ENCODE data around the gene CHRM1. TPM values are rescaled to one million over a fixed set of nuclear protein-coding genes. Genes with fewer than 3 reads are reported as not detected.
"Not testable (repeated sequence)": the region's sequence is repeated elsewhere in the genome, so short reads cannot be mapped to it uniquely, and the experiment has no call there.

CHRM1 gene
- total RNA-seq, 1 donor from 2014 or later = not detected

- no peak for DNase-seq (ENCODE audit: low read depth)
- TF ChIP-seq, protein P1, sequence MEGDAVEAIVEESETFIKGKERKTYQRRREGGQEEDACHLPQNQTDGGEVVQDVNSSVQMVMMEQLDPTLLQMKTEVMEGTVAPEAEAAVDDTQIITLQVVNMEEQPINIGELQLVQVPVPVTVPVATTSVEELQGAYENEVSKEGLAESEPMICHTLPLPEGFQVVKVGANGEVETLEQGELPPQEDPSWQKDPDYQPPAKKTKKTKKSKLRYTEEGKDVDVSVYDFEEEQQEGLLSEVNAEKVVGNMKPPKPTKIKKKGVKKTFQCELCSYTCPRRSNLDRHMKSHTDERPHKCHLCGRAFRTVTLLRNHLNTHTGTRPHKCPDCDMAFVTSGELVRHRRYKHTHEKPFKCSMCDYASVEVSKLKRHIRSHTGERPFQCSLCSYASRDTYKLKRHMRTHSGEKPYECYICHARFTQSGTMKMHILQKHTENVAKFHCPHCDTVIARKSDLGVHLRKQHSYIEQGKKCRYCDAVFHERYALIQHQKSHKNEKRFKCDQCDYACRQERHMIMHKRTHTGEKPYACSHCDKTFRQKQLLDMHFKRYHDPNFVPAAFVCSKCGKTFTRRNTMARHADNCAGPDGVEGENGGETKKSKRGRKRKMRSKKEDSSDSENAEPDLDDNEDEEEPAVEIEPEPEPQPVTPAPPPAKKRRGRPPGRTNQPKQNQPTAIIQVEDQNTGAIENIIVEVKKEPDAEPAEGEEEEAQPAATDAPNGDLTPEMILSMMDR (conservative IDR thresholded peaks at IDR 0.05; ENCODE audit: low read depth, low read length) = no peak
- H3K4me3 ChIP-seq (ENCODE audit: low read depth, low read length) = no peak overlapping the region
These were observed 45.3 kb downstream of the CHRM1 start for GRCh38 chr11:62875698-62876478.

- DNase-seq (ENCODE audit: low read depth) = no peak
- H3K4me3 ChIP-seq (ENCODE audit: low read depth, low read length) = no peak overlapping the region
- TF ChIP-seq, protein P1 (conservative IDR thresholded peaks at IDR 0.05; ENCODE audit: low read depth, low read length) = no peak
These were observed 46.3 kb downstream of the CHRM1 start for GRCh38 chr11:62874851-62875250.

DNA sequence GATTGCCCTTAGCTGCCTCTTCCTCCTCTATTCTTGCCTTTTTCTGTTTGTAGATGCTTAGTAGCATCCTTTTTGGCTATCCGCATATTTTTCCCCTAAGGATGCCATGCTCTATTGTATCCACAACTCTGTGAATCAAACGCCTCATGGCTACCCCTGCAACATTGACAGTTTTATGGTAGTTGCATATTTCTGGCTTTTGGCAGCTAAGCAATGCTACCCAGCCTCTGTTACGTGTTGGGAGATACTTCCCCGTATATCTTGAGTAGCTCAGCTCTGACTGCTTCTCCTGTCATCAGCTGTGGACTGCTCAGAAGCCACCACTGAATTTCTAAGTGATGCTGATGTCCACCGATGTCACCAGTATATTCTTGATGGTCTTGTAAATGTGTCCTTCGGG lies 55.5 kb downstream of the CHRM1 start:
- H3K4me3 ChIP-seq (ENCODE audit: low read depth, low read length) = no peak overlapping the region
- no peak for DNase-seq (ENCODE audit: low read depth)
- TF ChIP-seq, protein P1 (conservative IDR thresholded peaks at IDR 0.05; ENCODE audit: low read depth, low read length) = no peak

- H3K4me3 ChIP-seq (ENCODE audit: low read depth, low read length) = no peak overlapping the region
- DNase-seq (ENCODE audit: low read depth) = no peak
- TF ChIP-seq, protein P1 (conservative IDR thresholded peaks at IDR 0.05; ENCODE audit: low read depth, low read length) = no peak
These were observed 57.4 kb downstream of the CHRM1 start for GRCh38 chr11:62863687-62864335.

GRCh38 chr11:62861564-62862192 lies 59.5 kb downstream of the CHRM1 start:
- DNase-seq (ENCODE audit: low read depth); H3K4me3 ChIP-seq (ENCODE audit: low read depth, low read length): not testable (repeated sequence)

DNA sequence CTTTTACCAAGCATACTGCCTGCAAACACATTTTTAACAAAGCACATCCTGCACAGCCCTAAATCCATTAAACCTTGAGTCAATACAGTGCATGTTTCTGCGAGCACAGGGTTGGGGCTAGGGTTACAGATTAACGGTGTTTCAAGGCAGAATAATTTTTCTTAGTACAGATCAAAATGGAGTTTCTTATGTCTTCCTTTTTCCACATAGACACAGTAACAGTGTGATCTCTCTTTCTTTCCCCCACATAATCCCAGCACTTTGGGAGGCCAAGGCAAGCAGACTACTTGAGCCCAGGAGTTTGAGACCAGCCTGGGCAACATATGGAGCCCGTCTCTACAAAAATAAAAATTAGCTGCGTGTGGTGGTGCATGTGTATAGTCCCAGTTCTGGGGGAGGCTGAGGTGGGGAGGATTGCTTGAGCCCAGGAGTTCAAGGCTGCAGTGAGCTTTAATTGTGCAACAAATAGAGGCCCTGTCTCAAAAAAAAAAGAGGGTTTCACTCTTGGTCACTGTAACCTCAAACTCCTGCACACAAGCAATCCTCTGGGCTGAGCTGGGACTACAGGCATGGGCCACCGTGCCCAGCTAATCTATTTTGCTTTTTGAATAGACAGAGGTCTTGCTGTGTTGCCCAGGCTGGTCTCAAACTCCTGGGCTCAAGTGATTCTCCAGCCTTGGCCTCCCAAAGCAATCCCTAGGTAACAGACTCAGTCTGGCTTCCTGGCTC lies 60.2 kb downstream of the CHRM1 start:
- H3K4me3 ChIP-seq (ENCODE audit: low read depth, low read length) = no peak overlapping the region
- TF ChIP-seq, protein P1 (conservative IDR thresholded peaks at IDR 0.05; ENCODE audit: low read depth, low read length) = no peak
- no peak for DNase-seq (ENCODE audit: low read depth)

DNA sequence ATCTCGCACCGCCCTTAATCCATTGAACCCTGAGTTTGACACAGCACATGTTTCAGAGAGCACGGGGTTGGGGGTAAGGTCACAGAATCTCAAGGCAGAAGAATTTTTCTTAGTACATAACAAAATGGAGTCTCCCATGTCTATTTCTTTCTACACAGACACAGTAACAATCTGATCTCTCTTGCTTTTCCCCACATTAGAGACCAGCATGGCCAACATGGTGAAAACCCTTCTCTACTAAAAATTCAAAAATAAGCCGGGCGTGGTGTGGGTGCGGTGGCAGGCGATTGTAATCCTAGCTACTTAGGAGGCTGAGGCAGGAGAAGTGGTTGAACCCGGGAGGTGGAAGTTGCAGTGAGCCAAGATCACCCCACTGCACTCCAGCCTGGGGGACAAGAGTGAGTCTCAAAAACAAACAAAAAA lies 61.9 kb downstream of the CHRM1 start:
- not testable (repeated sequence) for H3K4me3 ChIP-seq (ENCODE audit: low read depth, low read length); DNase-seq (ENCODE audit: low read depth)

Other genes with a start within 250 kb of the CHRM1 start
- gene UQCC3, start 249.7 kb downstream of the CHRM1 start, total RNA-seq = 18.6 and 27.9 TPM in 2 replicates
- gene LBHD1, start 249.1 kb downstream of the CHRM1 start, total RNA-seq = 2.2 and 3.0 TPM in 2 replicates
- 162 and 235 TPM in 2 replicates for gene UBXN1, start 242.3 kb downstream of the CHRM1 start, total RNA-seq
- gene LRRN4CL, start 231.8 kb downstream of the CHRM1 start, total RNA-seq = not detected in 2 replicates
- 42.1 and 96.6 TPM in 2 replicates for gene BSCL2, start 213.9 kb downstream of the CHRM1 start, total RNA-seq
- not detected in 2 replicates for gene GNG3, start 213.7 kb downstream of the CHRM1 start, total RNA-seq
- gene HNRNPUL2, start 193.9 kb downstream of the CHRM1 start, total RNA-seq = 8.0 and 8.5 TPM in 2 replicates
- 35.7 and 39.1 TPM in 2 replicates for gene TTC9C, start 192.9 kb downstream of the CHRM1 start, total RNA-seq
- gene ZBTB3, start 167.2 kb downstream of the CHRM1 start, total RNA-seq = 10.6 and 16.8 TPM in 2 replicates
- 88.2 and 137 TPM in 2 replicates for gene POLR2G, start 159.8 kb downstream of the CHRM1 start, total RNA-seq
- 12.4 and 26.8 TPM in 2 replicates for gene TAF6L, start 150.0 kb downstream of the CHRM1 start, total RNA-seq
- 52.8 and 97.7 TPM in 2 replicates for gene TMEM179B, start 134.0 kb downstream of the CHRM1 start, total RNA-seq
- 51.1 and 58.9 TPM in 2 replicates for gene TMEM223, start 129.4 kb downstream of the CHRM1 start, total RNA-seq
- 49.4 and 56.3 TPM in 2 replicates for gene NXF1, start 115.9 kb downstream of the CHRM1 start, total RNA-seq
- 21.2 and 28.6 TPM in 2 replicates for gene STX5, start 89.3 kb downstream of the CHRM1 start, total RNA-seq
- gene TEX54, start 88.5 kb downstream of the CHRM1 start, total RNA-seq = not detected in 2 replicates
- 55.3 and 87.4 TPM in 2 replicates for gene WDR74, start 81.8 kb downstream of the CHRM1 start, total RNA-seq
- 97.4 and 219 TPM in 2 replicates for gene SLC3A2, start 40.5 kb downstream of the CHRM1 start, total RNA-seq
- not detected in 2 replicates for gene SLC22A6, start 63.6 kb upstream of the CHRM1 start, total RNA-seq
- not detected in 2 replicates for gene SLC22A8, start 94.5 kb upstream of the CHRM1 start, total RNA-seq
- not detected in 2 replicates for gene SLC22A24, start 222.9 kb upstream of the CHRM1 start, total RNA-seq